GM23248 (cell line): ENCODE measurements around the gene ZNF563. TPM values are rescaled to one million over a fixed set of nuclear protein-coding genes. Genes with fewer than 3 reads are reported as not detected.
"Not testable (repeated sequence)": the region's sequence is repeated elsewhere in the genome, so short reads cannot be mapped to it uniquely, and the experiment has no call there.

Experiments used
- DNase-seq: peaks from one replicate; pipeline ENCODE4 v3.0.0-alpha.2; 2015
- H2AFZ ChIP-seq: fragments of 200-600 bp; sonication (generic); 2 replicates; pipeline ENCODE4 v1.6.1; 2016; ENCODE audit warnings: antibody characterized with exemption
- H3F3A ChIP-seq: fragments of 200-600 bp; sonication (generic); 2 replicates; pipeline ENCODE4 v1.6.1; 2016; ENCODE audit warnings: mild to moderate bottlenecking, antibody characterized with exemption, mixed run types; ENCODE audit not compliant: insufficient read depth
- H3K27ac ChIP-seq: fragments of 200-600 bp; sonication (generic); 2 replicates; pipeline ENCODE4 v1.5.1; 2016; ENCODE audit warnings: mild to moderate bottlenecking
- H3K27me3 ChIP-seq: fragments of 200-600 bp; sonication (generic); replicated peaks from 2 replicates; pipeline ENCODE4 v1.6.1; 2016; ENCODE audit warnings: mild to moderate bottlenecking; ENCODE audit not compliant: insufficient read depth
- H3K36me3 ChIP-seq: fragments of 200-600 bp; sonication (generic); 2 replicates; pipeline ENCODE4 v1.6.1; 2016; ENCODE audit warnings: low read depth, mild to moderate bottlenecking
- H3K4me1 ChIP-seq: fragments of 200-600 bp; sonication (generic); 2 replicates; pipeline ENCODE4 v1.6.1; 2016; ENCODE audit warnings: mild to moderate bottlenecking; ENCODE audit not compliant: insufficient read depth
- H3K4me2 ChIP-seq: fragments of 200-600 bp; sonication (generic); one replicate; pipeline ENCODE4 v1.6.1; 2016; ENCODE audit warnings: mild to moderate bottlenecking; ENCODE audit not compliant: unreplicated experiment
- H3K4me3 ChIP-seq: fragments of 200-600 bp; sonication (generic); 2 replicates; pipeline ENCODE4 v1.5.1; 2016; ENCODE audit warnings: mild to moderate bottlenecking
- H3K79me2 ChIP-seq: fragments of 200-600 bp; sonication (generic); 2 replicates; pipeline ENCODE4 v1.6.1; 2016; ENCODE audit warnings: mild to moderate bottlenecking; ENCODE audit not compliant: insufficient read depth
- H3K9ac ChIP-seq: fragments of 200-600 bp; sonication (generic); 2 replicates; pipeline ENCODE4 v1.6.1; 2016; ENCODE audit warnings: mild to moderate bottlenecking
- H3K9me2 ChIP-seq: fragments of 200-600 bp; sonication (generic); 2 replicates; pipeline ENCODE4 v1.6.1; 2016; ENCODE audit warnings: mixed run types, mild to moderate bottlenecking, moderate library complexity; ENCODE audit not compliant: insufficient read depth
- H3K9me3 ChIP-seq: fragments of 200-600 bp; sonication (generic); one replicate; pipeline ENCODE4 v1.6.1; 2017; ENCODE audit warnings: low read depth
- H4K20me1 ChIP-seq: fragments of 200-600 bp; sonication (generic); 2 replicates; pipeline ENCODE4 v1.6.0; 2016; ENCODE audit not compliant: insufficient read depth
- EZH2 ChIP-seq: fragments of 200-600 bp; sonication (generic); IDR thresholded peaks from 2 replicates; pipeline ENCODE4 v1.6.1; 2018; ENCODE audit warnings: antibody characterized with exemption, mild to moderate bottlenecking; ENCODE audit not compliant: insufficient read depth, poor library complexity, severe bottlenecking
- EZH2phosphoT487 ChIP-seq: fragments of 200-600 bp; sonication (generic); IDR thresholded peaks from 2 replicates; pipeline ENCODE4 v1.6.1; 2018; ENCODE audit warnings: antibody characterized with exemption, moderate library complexity, mild to moderate bottlenecking, low read depth; ENCODE audit not compliant: insufficient read depth
- WGBS, 2 experiments: methylation state at CpG; one replicate each; pipeline ENCODE4 v1.1.6; 2015 to 2017; ENCODE audit warnings: low lambda C conversion rate in 2 of 2, low coverage in 1 of 2; ENCODE audit errors: missing lambda C conversion rate in 2 of 2; 5-methylcytosine and 5-hydroxymethylcytosine counted together
- in situ Hi-C: fragments of 300-500 bp; cut with MboI; formaldehyde crosslinking; loops from 2 replicates; pipeline ENCODE4 v1.15.0; 2020
- polyA plus RNA-seq: library from polyadenylated mRNA; unstranded; fragments of >200 nt; fragmentation: Nextera tagmentation; extraction: Ambion mirVana; gene quantifications from 2 replicates; pipeline ENCODE4 v1.2.1, GENCODE V29; 2016
- total RNA-seq: library from RNA; depleted of rRNA; stranded (reverse); fragments of >200 nt; shearing (Covaris generic); gene quantifications from 2 replicates; pipeline ENCODE4 v1.2.3, GENCODE V29; 2014

The ZNF563 gene
- total and polyA plus RNA-seq, 2 experiments from 2014 or later = 1.8 to 2.6 TPM

GRCh38 chr19:12365236-12366162 lies 32.1 kb upstream of the ZNF563 start, which contains the start of gene ZNF442:
TSS of gene ZNF442 (minus strand) at chr19:12365683. CDS start at chr19:12363631, 2,052 bp downstream.
- DNase-seq = peak; percentile 97
- no peak for TF ChIP-seq EZH2
- no peak for TF ChIP-seq EZH2phosphoT487

GRCh38 chr19:12364391-12365235 lies 31.2 kb upstream of the ZNF563 start:
- TF ChIP-seq EZH2 (no peak), EZH2phosphoT487 (no peak)
- peaks cover 6% of the 10 kb centered on the region for H3K79me2 ChIP-seq
- H4K20me1 ChIP-seq = no peaks in the 10 kb centered on the region
- H3K9ac ChIP-seq = peak overlapping the region; percentile 95
- peak overlapping the region; percentile 92 for H3K4me2 ChIP-seq
- H3K4me1 ChIP-seq = peaks cover 6% of the 10 kb centered on the region; the same call in 1 of the 2 replicates
- H3K9me3 ChIP-seq = no peaks in the 10 kb centered on the region
- in situ Hi-C loops = no loop called here
- peak overlapping the region; percentile 96 for H3K4me3 ChIP-seq
- no peaks in the 10 kb centered on the region for H3K9me2 ChIP-seq
- 4 to 6% methylated on average over 24 to 28 of the region's 28 CpGs for WGBS, 2 experiments
- H3K27ac ChIP-seq = peak overlapping the region; percentile 85
- peaks cover 9% of the 10 kb centered on the region for H3F3A ChIP-seq
- no peaks in the 10 kb centered on the region for H3K27me3 ChIP-seq
- peak overlapping the region; percentile 97 for H2AFZ ChIP-seq
- DNase-seq = peak; percentile 71
- no peaks in the 10 kb centered on the region for H3K36me3 ChIP-seq

More at GRCh38 chr19:12365236-12366162, 32.1 kb upstream of the ZNF563 start, which contains the start of gene ZNF442:
- H3K27me3 ChIP-seq = no peaks in the 10 kb centered on the region
- peak within 1 kb of the TSS; percentile 97 for H2AFZ ChIP-seq
- no peaks in the 10 kb centered on the region for H3K36me3 ChIP-seq
- 2 to 3% methylated on average over 37 to 48 of the region's 51 CpGs for WGBS, 2 experiments
- peak within 1 kb of the TSS; percentile 92 for H3K4me2 ChIP-seq
- H3K9ac ChIP-seq = peak within 1 kb of the TSS; percentile 95
- H3F3A ChIP-seq = peaks cover 9% of the 10 kb centered on the region
- H3K4me3 ChIP-seq = peak within 1 kb of the TSS; percentile 96
- H4K20me1 ChIP-seq = no peaks in the 10 kb centered on the region
- no peaks in the 10 kb centered on the region for H3K9me3 ChIP-seq
- H3K27ac ChIP-seq = peak within 1 kb of the TSS; percentile 85
- peaks cover 6% of the 10 kb centered on the region; the same call in 1 of the 2 replicates for H3K4me1 ChIP-seq
- in situ Hi-C loops = no loop called here
- H3K79me2 ChIP-seq = peaks cover 6% of the 10 kb centered on the region
- no peaks in the 10 kb centered on the region for H3K9me2 ChIP-seq

- 96 to 100% methylated on average over 3 to 30 of the region's 30 CpGs for WGBS, 2 experiments
- H3K4me2 ChIP-seq, H3K27ac ChIP-seq, H3K9ac ChIP-seq, H3K9me3 ChIP-seq, H3K4me3 ChIP-seq, H4K20me1 ChIP-seq, H3F3A ChIP-seq, H3K36me3 ChIP-seq, H2AFZ ChIP-seq, H3K79me2 ChIP-seq, H3K27me3 ChIP-seq, H3K9me2 ChIP-seq, DNase-seq, H3K4me1 ChIP-seq, in situ Hi-C loops: not testable (repeated sequence)
These were observed 28.8 kb upstream of the ZNF563 start for GRCh38 chr19:12362236-12362635.

GRCh38 chr19:12353375-12353774 lies 19.9 kb upstream of the ZNF563 start:
- DNase-seq = no peak
- Histone ChIP-seq H3K9ac (no peak overlapping the region), H3K9me3 (peaks cover 16% of the 10 kb centered on the region), H3K4me1 (no peaks in the 10 kb centered on the region), H4K20me1 (no peaks in the 10 kb centered on the region), H3F3A (peaks cover 15% of the 10 kb centered on the region; the same call in 1 of the 2 replicates), H3K4me3 (no peak overlapping the region), H3K27me3 (no peaks in the 10 kb centered on the region), H3K4me2 (no peak overlapping the region), H2AFZ (no peak overlapping the region), H3K27ac (no peak overlapping the region), H3K79me2 (no peaks in the 10 kb centered on the region), H3K9me2 (no peaks in the 10 kb centered on the region), H3K36me3 (peaks cover 44% of the 10 kb centered on the region)
- WGBS, 2 experiments = 66 to 71% methylated on average over 4 of the region's 4 CpGs
- TF ChIP-seq EZH2phosphoT487 (no peak), EZH2 (no peak)
- in situ Hi-C loops = no loop called here
